T-helper 2 cell (primary cell): ENCODE results near the gene HSD3B1.
A peak's percentile ranks its signal among the peaks of the same experiment; 100 is the strongest.
"Not testable (repeated sequence)": the region's sequence is repeated elsewhere in the genome, so short reads cannot be mapped to it uniquely, and the experiment has no call there.

Experiments
- DNase-seq, 5 experiments: peaks; one replicate each; pipeline versions ENCODE4 v3.0.0 to v3.0.0-alpha.2; 2012 to 2022

The HSD3B1 gene

GRCh38 chr1:119492763-119493162 is 14.2 kb upstream of the HSD3B1 start:
- DNase-seq: no peak

DNA sequence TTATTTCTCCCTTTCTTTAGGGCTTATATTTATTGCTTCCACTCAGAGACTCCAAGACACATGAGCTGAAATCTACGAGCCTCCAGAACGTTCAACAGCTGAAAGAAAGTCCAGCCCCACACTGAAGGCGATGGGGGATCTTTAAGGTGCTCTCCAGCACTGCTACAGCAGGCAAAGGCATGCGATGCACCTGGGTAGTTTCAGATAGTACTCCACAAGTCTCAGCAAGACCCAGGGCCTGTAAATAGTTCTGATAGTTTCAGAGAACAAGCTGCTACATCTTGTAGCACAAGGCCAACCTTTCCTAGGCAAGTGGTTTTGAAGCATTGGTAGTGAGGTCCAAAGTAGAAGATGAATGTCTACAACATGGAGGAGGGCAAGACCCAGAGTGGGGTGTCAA is 2.2 kb upstream of the HSD3B1 start:
- no peak for DNase-seq

GRCh38 chr1:119510046-119510445 is 3.0 kb downstream of the HSD3B1 start:
- DNase-seq: peak in 1 of 5 experiments; percentile 62

DNA sequence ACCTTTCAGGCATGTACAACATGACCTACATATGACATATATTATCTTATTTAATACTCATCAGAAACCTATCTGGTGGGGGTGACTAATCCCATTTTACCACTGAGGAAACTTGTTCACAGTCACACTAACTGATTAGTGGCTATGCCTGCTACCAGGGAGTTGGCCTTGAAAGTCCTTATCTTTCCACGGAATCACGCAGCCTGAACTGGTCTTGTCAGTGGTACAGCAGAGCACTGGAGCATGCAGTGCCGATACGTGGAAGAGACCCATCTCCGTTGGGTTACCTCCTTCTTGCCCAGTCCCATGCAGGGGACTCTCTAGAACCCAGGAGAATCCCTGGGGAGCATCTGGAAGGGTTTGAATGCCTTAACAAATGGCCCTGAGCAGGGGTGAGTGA is 8.2 kb downstream of the HSD3B1 start:
- no peak for DNase-seq

DNA sequence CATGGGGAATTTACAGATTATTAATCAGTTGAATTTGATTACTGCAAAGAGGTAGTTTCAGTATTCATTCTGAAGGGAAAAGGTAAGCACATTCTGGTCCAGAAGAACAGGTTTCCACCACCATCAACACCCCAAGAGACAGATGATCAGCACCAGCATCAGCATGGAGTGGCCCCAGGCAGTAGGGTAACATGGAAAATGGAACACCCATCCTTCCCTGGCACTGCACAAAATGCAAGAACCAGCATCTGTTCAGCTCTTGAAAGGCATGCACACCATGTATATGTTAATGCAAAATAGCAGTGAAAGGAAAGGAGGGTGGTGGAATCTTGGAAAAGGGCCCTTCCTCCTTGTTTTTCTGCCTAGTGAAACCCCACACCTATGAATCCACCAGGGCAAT is 9.2 kb downstream of the HSD3B1 start:
- DNase-seq: no peak

DNA sequence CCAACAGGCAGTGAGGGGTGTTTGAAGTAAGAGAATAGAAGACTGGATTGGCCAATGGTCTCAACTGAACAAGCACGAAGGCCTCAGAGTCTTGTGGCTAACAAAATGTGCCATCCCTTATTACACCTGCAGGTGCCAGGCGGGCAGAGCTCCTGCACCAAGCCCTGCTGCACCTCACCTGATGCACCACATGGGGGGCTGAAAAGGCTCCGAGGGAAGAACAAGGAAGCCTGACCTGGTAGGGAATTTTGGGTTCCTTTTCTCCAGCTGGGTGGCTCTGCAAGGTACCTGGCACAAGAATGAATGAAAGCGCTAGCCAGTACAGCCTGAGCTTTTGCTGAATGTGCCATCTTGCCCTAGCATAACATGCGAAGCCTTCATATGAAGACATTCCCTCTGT is 9.7 kb downstream of the HSD3B1 start:
- DNase-seq: no peak

DNA sequence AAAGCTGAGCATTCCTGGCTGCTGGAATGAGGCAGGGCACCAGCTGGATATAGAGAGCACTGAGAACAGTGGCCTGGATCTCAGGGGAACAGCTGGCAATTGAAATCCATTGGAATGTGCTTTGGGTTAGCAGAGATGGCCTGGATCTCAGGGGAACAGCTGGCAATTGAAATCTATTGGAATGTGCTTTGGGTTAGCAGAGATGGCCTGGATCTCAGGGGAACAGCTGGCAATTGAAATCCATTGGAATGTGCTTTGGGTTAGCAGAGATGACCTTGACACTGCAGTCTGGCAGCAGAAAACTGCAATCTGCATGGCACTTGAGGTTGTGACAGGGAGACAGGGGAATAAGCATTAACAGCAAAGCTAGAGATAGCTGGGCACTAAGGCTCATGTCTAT is 10.7 kb downstream of the HSD3B1 start:
- not testable (repeated sequence) for DNase-seq

DNA sequence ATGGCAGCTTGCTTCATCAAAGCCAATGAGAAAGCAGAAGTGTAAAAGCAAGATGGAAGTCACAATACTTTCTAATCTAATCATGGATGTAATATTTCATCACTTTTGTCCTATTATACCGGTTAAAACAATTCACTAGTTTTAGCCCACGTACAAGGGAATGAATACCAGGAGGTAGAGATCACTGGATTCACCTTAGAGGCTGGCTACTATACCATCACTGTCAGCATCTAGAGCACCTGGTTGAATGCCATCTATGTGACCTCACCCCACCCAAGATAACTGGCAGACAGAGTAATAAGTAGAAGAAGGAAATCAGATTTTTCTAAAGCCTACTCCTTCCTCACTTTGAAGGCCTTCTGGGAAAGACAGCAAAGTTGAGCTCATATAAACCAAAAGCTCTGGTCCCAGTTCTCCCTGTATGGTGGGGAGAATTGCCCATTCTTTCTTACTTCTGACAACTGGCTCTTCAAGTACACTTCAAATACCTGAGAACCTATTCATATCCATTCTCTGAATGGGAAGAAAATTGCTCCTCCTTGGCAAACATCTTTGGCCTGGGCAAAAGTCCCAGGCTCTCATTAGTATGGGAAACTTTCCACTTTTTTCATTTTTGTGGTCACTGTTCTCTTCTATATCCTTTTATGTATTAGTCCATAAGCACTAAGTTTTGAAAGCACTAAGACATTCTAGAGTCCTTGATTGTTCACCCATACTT is 24.8 kb downstream of the HSD3B1 start:
- no peak for DNase-seq

DNA sequence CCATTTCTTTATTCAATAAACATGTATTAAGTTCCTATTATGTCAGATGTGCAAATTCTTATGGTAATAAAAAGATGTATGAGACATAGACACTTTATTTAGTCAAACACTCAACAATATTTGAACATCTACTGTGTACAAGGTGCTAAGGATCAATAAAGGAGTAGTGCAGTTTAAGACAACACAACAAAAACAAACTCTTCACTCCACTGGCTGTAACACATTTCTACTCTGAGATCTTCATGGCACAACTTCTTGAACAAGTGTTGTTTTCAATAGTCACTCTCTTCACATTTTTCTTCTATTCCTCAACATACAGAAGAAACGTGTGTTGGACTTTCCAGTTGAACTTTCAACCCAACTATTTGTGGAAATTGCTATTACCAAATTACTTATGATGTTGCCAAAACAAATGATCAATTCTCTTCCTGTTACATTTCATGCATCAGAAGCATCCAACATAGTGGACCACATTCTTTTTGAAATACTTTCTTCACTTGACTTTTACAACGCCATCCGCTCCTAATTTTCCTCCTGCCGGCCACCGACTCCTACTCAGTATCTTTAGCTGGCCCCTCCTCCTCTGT is 25.4 kb downstream of the HSD3B1 start:
- no peak for DNase-seq

DNA sequence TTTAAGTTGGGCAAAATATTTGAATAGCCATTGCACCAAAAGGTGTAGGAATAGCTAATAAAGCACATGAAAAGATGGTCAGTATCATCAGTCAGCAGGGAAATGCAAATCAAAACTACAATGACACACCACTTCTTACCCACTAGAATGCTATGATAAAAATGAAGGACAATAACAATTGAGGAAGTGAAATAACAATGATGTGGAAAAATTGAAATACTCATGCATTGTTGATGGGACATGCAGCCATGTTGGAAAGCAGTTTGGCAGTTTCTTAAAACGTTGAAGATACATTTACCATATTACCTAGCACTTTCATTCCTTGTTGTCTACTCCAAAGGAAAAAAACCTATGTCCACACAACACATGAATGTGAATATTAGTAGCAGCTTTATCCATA is 28.4 kb downstream of the HSD3B1 start:
- DNase-seq: no peak

- DNase-seq: no peak
Observed at GRCh38 chr1:119537966-119538365, 31.0 kb downstream of the HSD3B1 start.

DNA sequence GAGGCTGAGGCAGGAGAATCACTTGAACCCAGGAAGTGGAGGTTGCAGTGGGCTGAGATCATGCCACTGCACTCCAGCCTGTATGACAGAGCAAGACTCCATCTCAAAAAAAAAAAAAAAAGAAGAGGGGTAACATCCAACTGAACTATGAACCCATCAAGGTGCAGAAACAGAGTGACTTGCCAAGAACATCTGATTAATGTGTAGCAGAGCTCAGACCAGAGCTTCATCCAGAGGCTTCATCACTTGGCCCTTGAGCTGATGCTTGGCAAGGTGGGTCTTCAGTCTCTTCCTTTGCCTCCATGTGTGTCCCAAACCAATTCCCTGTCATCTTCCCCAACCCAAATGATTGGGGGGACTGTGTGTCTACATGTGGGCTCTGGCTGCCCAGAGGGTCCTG is 32.6 kb downstream of the HSD3B1 start:
- DNase-seq: no peak

DNA sequence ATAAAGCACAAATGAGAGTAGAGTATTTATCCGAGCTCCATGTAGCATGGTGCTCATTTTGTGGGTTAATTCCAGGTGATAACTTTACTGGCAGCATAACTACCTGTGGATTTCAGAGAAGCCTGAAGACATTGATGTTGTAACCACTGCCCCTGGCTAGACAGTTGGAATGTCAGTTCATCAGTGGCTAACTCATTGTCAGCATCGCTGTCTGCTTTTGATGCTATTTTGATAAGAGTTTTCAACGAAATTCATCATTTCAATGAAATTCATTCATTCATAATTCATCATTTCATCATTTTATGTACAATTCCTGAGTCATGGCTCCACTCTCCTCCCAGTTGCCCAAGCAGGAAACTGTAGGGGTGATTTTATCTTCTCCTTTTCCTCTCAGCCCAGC is 34.4 kb downstream of the HSD3B1 start:
- DNase-seq: no peak

DNA sequence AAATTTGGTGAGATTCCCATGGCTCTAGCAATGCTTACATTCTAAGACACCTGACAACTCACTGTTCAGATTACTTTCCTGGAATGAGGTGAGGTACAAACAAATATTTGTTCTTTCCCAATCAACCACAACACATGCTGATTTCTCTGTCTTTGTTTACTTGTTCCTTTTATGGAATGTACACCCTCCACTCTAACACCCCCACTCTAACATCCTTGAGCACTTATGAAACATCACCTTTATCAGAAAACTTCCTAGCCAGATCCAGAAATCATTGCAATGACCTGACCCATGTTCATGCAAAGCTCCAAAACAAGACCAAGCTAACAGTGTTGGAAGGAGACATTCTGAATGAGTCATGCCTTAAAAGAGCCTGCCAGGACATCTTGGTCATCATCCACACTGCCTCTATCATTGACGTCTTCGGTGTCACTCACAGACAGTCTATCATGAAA is 35.5 kb downstream of the HSD3B1 start:
- DNase-seq: no peak

GRCh38 chr1:119544165-119544762 is 37.3 kb downstream of the HSD3B1 start:
- peak in 1 of 5 experiments; percentile 5 for DNase-seq

DNA sequence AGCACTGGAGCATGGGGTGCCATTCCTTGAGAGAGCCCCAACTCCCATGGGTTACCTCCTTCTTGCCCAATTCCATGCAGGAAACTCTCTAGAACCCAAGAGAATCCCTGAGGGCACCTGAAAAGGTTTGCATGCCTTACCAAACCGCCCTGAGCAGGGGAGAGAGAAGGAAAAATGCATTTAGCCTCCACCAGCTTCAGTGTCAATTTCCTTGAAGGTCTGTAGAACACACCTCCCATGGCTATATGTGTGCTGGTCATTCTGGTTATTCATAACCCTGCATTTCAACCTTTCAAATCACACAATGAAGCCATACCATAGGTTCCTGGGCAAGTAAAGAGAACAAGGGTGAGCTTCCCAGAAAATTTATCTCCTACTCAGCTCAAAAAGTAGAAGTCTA is 39.6 kb downstream of the HSD3B1 start:
- no peak for DNase-seq

DNA sequence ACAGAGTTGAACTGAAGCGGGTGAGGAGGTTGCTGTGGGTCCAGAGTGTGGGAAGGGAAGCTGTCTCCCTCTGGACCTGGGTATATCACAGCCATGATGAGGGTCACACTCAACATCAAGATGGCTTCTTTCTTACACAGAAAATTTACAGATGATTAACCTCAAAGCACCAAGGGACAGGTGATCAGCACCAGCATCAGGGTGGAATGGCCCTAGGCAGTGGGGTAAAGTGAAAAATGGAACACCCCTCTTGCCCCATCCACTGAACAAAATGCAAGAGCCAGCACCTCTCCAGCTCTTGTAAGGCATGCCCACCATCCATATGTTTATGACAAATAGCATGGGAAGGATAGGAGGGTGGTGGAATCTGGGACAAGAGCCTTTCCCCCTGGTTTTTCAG is 40.3 kb downstream of the HSD3B1 start:
- no peak for DNase-seq

GRCh38 chr1:119547805-119548204 is 40.8 kb downstream of the HSD3B1 start:
- no peak for DNase-seq

GRCh38 chr1:119549719-119550132 is 42.7 kb downstream of the HSD3B1 start:
- peak in 1 of 5 experiments; percentile 49 for DNase-seq

GRCh38 chr1:119550381-119550780 is 43.4 kb downstream of the HSD3B1 start:
- no peak for DNase-seq

- DNase-seq: no peak
Observed at GRCh38 chr1:119551218-119551617, 44.2 kb downstream of the HSD3B1 start.

DNA sequence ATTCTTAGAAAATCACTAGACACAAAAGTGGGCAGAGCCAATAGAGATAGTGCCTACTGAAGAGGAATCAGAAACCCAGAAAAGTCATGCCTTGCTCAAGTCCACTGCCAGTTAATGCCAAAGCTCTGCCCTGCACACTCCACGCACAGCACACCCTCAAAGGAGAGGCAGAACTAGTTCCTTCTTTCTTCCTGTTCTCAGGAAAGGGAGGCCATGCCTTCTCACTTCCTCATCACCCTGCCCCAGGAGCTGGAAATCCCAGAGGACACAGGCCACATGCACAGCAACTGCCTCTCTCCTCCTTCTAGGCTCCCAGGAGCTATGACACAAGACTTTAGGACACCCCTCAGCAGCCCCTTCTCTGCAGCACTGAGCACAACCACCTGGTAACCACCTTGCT is 45.6 kb downstream of the HSD3B1 start:
- not testable (repeated sequence) for DNase-seq

- not testable (repeated sequence) for DNase-seq
Observed at GRCh38 chr1:119553302-119554071, 46.5 kb downstream of the HSD3B1 start.
